MCF 10A (cell line): ENCODE results near the gene ASPSCR1. TPM values are rescaled to one million over a fixed set of nuclear protein-coding genes. Genes with fewer than 3 reads are reported as not detected.

Experiments
- BruUV-seq: library from RNA; stranded (reverse); fragments of 400-500 nt; replicated peaks from 2 replicates; lab custom pipeline; 2021; lab: Mats Ljungman, UMichigan
- CTCF ChIA-PET: fragments of 300-600 bp; sonication (Branson Sonifier 250); formaldehyde crosslinking; extraction: SDS; loops from one replicate; lab custom pipeline; 2021; ENCODE audit warnings: antibody characterized with exemption, inconsistent platforms; lab: Yijun Ruan, JAX
- POLR2A ChIA-PET: fragments of 300-600, 350-650 bp; sonication (Branson Sonifier 250); formaldehyde crosslinking; extraction: SDS; loops from one replicate; lab custom pipeline; 2020; ENCODE audit warnings: antibody characterized with exemption, inconsistent platforms; lab: Yijun Ruan, JAX
- DNase-seq: peaks from one replicate; pipeline ENCODE4 v3.0.0-alpha.2; 2018; ENCODE audit not compliant: unreplicated experiment
- H3K27ac Mint-ChIP-seq: one replicate; pipeline ENCODE4 v1.8.0; 2022; ENCODE audit warnings: mild to moderate bottlenecking, low read depth, mixed read lengths; ENCODE audit not compliant: unreplicated experiment
- H3K27me3 Mint-ChIP-seq: one replicate; pipeline ENCODE4 v1.8.0; 2022; ENCODE audit warnings: mixed read lengths; ENCODE audit not compliant: insufficient read depth, unreplicated experiment
- H3K36me3 Mint-ChIP-seq: one replicate; pipeline ENCODE4 v1.8.0; 2022; ENCODE audit warnings: mild to moderate bottlenecking, moderate library complexity, mixed read lengths; ENCODE audit not compliant: insufficient read depth, unreplicated experiment
- H3K4me1 Mint-ChIP-seq: one replicate; pipeline ENCODE4 v1.8.0; 2022; ENCODE audit warnings: mixed read lengths; ENCODE audit not compliant: insufficient read depth, unreplicated experiment
- H3K4me3 Mint-ChIP-seq: one replicate; pipeline ENCODE4 v1.8.0; 2022; ENCODE audit warnings: mild to moderate bottlenecking, moderate library complexity, mixed read lengths; ENCODE audit not compliant: unreplicated experiment
- H3K9me3 Mint-ChIP-seq: one replicate; pipeline ENCODE4 v1.8.0; 2022; ENCODE audit warnings: mixed read lengths; ENCODE audit not compliant: unreplicated experiment
- CTCF ChIP-seq: fragments of 200-600 bp; IDR thresholded peaks from one replicate; pipeline ENCODE4 v1.8.0; 2022; ENCODE audit warnings: antibody characterized with exemption, mild to moderate bottlenecking; ENCODE audit not compliant: unreplicated experiment
- intact Hi-C: fragments of 100-400 bp; cut with micrococcal nuclease; formaldehyde crosslinking; loops from 2 replicates; pipeline ENCODE4 v1.14.1; 2022
- total RNA-seq: library from RNA; stranded (reverse); gene quantifications from 2 replicates; pipeline ENCODE4 v1.2.3, GENCODE V29; 2022

Gene ASPSCR1
- total RNA-seq, 1 experiment from 2014 or later: 29.7 TPM

DNA sequence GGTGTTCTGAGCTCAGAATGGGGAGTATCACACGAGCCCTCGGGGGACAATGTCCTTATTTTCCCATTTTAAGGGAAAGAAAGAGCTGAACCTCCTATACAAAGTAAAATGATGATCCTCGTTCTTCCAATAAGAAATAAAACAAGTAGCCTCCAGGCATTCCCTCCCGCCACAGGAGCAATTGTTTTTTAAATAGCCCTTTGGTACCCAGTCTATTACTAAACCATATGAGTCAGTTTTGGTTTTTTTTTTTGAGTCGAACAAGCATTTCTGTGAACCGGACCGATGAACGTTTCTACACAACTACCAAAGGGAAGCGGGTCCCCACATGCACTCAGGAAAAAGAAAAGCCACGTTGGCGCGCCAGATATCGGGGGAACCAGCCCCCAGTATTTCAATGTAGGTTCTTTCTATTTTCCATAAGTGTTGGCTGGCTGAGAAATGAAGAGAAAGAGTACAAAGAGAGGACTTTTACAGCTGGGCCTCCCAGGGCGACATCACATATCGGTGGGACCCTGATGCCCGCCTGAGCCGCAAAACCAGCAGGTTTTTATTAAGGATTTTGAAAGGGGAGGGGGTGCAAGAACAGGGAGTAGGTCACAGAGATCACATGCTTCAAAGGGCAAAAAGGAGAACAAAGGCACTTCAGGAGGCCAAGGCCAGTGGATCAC, 63.9 kb downstream of the ASPSCR1 start:
- H3K4me1 Mint-ChIP-seq: peaks cover 8% of the 10 kb centered on the region
- no peaks in the 10 kb centered on the region for H3K27me3 Mint-ChIP-seq
- no peak for DNase-seq
- H3K4me3 Mint-ChIP-seq: no peak overlapping the region
- POLR2A ChIA-PET: interaction anchor here (0.7 to 1.2 kb wide), 4 partner anchors 9 to 24 kb away, joined by 3 to 8 read pairs (median 3); partner anchors contain the start of gene DUS1L
- no peaks in the 10 kb centered on the region for H3K9me3 Mint-ChIP-seq
- H3K27ac Mint-ChIP-seq: no peak overlapping the region
- intact Hi-C loops: no loop called here
- BruUV-seq: no TSS peak
- peaks cover 8% of the 10 kb centered on the region for H3K36me3 Mint-ChIP-seq
- CTCF ChIA-PET: interaction anchor here (0.6 to 0.7 kb wide), 3 partner anchors 69 to 272 kb away, joined by 3 to 5 read pairs (median 3); no protein-coding TSS in a partner anchor
- TF ChIP-seq CTCF: no peak

DNA sequence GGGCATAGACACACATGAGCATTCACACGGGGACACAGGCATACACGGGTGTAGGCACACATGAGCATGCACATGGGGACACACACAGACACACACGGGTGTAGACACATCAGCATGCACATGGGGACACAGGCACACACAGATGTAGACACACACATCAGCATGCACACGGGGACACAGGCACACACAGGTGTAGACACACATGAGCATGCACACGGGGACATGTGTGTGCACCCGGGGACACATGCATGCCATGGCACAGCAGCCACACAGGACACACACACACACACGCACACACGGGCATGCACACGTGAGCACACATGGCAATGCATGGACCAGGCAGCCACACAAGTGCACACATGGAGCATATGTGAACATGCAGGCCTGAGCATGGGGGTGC, 65.2 kb downstream of the ASPSCR1 start:
- H3K27ac Mint-ChIP-seq: no peak overlapping the region
- H3K36me3 Mint-ChIP-seq: peaks cover 16% of the 10 kb centered on the region
- no TSS peak for BruUV-seq
- no peak overlapping the region for H3K4me3 Mint-ChIP-seq
- no peak for DNase-seq
- no peaks in the 10 kb centered on the region for H3K27me3 Mint-ChIP-seq
- intact Hi-C loops: no loop called here
- POLR2A ChIA-PET: no interaction called here
- H3K4me1 Mint-ChIP-seq: peaks cover 8% of the 10 kb centered on the region
- no peak for TF ChIP-seq CTCF
- CTCF ChIA-PET: interaction anchor here (0.5 kb wide), 1 partner anchor 112 kb away, joined by 4 read pairs; no protein-coding TSS in a partner anchor
- H3K9me3 Mint-ChIP-seq: no peaks in the 10 kb centered on the region

DNA sequence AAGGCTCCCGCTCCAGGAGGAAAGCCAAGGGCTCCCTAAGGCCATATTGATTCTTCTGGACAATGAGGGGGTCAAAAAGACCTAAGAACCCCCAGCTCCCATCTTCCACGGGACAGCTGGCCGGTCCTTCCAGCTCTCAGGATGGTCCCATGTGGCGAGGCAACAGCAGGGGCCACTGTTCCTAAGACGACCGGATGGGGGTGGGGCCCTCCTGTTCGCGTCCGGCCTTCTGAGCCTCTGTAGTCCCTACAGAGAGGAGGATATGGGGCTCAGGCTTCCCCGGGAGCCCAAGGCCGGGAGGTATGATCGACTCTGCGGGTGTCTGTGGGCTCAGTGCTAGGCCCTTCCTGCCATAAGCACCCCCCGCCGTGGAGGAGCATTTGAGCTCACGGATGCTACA, 66.1 kb downstream of the ASPSCR1 start:
- Mint-ChIP-seq H3K9me3 (no peaks in the 10 kb centered on the region), H3K4me1 (peaks cover 8% of the 10 kb centered on the region), H3K36me3 (peaks cover 19% of the 10 kb centered on the region), H3K27ac (no peak overlapping the region), H3K27me3 (no peaks in the 10 kb centered on the region), H3K4me3 (no peak overlapping the region)
- DNase-seq: no peak
- BruUV-seq: no TSS peak
- no peak for TF ChIP-seq CTCF
- POLR2A ChIA-PET: no interaction called here
- intact Hi-C loops: no loop called here
- CTCF ChIA-PET: no interaction called here

DNA sequence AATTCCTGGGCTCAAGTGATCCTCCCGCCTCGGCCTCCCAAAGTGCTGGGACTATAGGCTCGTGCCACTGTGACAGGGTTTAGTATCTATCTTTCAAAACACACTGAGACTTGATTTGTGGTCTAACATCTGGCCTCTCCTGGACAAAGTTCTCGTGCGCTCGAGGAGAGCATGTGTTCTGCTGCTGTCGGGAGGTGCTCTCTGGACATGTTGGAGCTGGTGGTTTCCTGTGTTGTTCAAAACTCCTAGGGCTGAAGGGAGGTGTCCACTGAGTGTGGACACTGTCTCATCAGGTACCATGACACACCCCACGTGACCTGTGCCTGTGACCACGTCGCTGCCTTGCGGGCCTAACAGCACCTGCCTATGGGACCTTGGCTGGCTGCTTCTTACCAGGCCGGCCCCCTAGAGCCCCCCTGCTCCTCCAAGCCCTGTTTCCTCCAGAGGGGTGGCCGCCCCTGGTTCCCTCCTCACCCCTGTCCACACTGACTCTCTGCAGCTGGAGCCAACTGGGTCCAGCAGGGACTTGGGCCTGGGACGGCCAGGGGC, 68.6 kb downstream of the ASPSCR1 start:
- H3K9me3 Mint-ChIP-seq: no peaks in the 10 kb centered on the region
- no peaks in the 10 kb centered on the region for H3K27me3 Mint-ChIP-seq
- no TSS peak for BruUV-seq
- ChIA-PET CTCF (no interaction called here), POLR2A (no interaction called here)
- DNase-seq: no peak
- peaks cover 6% of the 10 kb centered on the region for H3K4me1 Mint-ChIP-seq
- no peak overlapping the region for H3K27ac Mint-ChIP-seq
- intact Hi-C loops: no loop called here
- no peak overlapping the region for H3K4me3 Mint-ChIP-seq
- TF ChIP-seq CTCF: no peak
- H3K36me3 Mint-ChIP-seq: peaks cover 19% of the 10 kb centered on the region
